Hematopoietic multipotent progenitor cell treated with erythropoietin and hydrocortisone succinate and interleukin-3 and kit ligand, for 15 days (in vitro differentiated cells): ENCODE results near the gene BCAN.

Experiments used
- DNase-seq: peaks from one replicate; pipeline ENCODE4 v3.0.0-alpha.2; 2015; ENCODE audit warnings: low spot score

Gene BCAN

DNA sequence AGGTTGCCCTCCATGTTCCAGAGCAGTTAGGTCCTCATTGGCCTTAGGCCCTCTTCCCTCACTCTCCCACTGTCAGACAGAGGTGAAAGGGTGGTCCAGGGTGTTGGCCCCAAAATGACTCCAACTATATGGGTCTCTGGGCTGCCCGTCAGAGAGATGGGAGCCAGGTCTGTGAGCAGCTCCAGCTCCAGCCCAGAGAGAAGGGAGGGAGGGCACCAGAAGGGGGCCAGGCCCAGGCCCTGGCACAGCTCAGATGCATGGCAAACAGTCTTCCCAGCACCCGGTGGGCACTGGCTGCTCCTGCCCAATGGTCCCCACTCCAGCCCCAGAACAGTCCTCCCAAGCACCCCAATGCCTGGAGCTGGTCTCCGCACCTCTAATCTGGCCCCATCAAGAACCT lies 2.2 kb downstream of the BCAN start:
- DNase-seq, result no peak

GRCh38 chr1:156644640-156645039 lies 2.7 kb downstream of the BCAN start:
- no peak for DNase-seq

DNA sequence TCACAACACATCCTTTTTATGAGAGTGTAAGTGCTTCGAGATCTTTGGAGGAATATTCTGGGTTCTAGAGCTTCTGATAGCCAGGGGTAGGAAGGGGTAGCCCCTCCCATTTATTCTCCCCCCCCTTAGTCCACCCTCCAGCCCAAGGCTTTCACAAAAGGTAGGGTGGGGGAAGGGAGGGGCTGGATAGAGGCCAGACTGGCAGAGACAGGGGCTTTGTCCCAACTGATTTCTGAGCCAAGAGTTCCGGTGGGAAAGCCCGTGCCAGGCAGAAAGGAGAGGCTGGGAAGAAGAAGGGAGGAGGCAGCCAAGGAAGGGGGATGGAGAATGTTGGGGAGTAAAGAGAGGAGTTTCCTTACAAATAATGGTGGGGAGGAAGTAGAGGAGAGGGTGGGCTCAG lies 3.1 kb downstream of the BCAN start:
- DNase-seq, result no peak

DNA sequence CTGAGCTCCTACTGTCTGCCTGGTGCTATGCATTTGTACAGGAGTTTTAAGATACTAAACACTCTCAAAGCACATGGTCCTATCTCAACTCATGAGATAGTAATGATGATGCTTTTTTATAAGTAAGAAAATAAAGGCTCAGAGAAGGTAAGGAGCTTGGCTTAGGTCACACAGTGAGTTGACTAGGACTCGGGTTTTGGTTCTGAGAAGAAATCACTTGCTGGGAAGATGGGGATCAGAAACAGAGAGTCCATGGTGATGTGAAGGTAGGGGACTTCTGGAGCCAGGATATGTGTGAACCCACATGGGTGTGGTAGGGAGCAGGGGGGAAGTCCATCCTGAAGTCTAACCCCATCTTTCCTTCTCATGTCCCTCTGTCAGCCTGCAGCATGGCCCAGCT lies 3.7 kb downstream of the BCAN start:
- DNase-seq, result no peak

GRCh38 chr1:156646738-156647211 lies 4.9 kb downstream of the BCAN start:
- no peak for DNase-seq

DNA sequence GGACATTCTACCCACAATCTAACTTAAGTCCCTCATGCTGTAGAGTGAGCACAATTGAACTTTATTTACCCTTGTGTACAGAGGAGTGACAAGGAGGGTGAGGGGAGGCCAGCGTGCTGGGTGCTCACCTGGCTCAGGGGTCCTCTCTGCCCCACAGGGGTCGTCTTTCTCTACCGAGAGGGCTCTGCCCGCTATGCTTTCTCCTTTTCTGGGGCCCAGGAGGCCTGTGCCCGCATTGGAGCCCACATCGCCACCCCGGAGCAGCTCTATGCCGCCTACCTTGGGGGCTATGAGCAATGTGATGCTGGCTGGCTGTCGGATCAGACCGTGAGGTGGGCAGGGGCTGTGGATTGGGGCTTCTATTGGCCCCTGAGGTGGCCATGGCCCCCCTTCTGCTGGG lies 5.4 kb downstream of the BCAN start:
- no peak for DNase-seq

DNA sequence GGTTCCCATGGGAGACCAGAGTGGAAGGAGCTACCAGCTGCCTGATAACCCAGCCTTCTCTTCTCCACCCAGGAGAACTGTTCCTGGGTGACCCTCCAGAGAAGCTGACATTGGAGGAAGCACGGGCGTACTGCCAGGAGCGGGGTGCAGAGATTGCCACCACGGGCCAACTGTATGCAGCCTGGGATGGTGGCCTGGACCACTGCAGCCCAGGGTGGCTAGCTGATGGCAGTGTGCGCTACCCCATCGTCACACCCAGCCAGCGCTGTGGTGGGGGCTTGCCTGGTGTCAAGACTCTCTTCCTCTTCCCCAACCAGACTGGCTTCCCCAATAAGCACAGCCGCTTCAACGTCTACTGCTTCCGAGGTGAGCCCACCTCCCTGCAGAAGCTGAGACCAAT lies 6.6 kb downstream of the BCAN start:
- no peak for DNase-seq

DNA sequence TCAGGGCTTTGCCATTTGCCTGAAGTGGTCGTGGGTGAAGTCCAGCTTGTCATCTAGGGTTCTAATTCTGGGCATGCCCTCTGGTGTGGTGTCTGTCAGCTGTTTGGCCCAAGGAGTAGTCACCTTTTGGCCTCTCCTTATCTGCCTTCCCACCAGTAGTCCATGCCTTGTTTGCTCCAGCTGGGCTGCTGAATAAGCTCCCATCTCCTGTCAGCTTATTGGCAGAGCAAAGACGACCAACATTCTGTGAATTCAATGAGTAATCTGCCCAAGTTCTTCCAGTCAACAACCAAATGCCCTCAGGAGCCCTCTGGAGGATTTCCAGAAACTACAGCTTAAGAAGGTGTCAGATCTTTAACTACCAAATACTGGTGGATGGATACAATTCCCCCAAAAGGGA lies 7.0 kb downstream of the BCAN start:
- DNase-seq, result no peak

GRCh38 chr1:156652131-156652991 lies 10.4 kb downstream of the BCAN start:
- no peak for DNase-seq

- DNase-seq, result no peak
Observed at GRCh38 chr1:156652992-156653355, 11.1 kb downstream of the BCAN start.

DNA sequence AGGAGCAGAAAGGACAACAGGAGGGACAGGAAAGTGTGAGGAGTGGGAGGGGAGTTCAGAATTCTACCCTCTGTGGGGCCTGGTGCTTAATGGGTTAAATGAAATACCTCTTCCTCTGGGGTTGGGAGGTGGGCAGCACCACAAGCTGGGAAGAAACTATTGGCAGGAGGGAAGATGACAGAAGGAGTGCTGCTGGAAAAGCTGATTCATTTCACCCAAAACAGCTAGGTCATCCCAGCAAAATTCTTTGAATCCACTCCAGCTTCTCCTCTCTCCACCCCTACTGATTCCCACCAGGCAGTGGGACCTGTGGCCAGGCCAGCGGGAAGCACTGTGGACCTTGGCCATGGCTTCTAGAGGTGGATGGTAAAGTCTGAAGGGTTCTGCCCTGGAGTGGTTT lies 12.8 kb downstream of the BCAN start:
- DNase-seq, result no peak

DNA sequence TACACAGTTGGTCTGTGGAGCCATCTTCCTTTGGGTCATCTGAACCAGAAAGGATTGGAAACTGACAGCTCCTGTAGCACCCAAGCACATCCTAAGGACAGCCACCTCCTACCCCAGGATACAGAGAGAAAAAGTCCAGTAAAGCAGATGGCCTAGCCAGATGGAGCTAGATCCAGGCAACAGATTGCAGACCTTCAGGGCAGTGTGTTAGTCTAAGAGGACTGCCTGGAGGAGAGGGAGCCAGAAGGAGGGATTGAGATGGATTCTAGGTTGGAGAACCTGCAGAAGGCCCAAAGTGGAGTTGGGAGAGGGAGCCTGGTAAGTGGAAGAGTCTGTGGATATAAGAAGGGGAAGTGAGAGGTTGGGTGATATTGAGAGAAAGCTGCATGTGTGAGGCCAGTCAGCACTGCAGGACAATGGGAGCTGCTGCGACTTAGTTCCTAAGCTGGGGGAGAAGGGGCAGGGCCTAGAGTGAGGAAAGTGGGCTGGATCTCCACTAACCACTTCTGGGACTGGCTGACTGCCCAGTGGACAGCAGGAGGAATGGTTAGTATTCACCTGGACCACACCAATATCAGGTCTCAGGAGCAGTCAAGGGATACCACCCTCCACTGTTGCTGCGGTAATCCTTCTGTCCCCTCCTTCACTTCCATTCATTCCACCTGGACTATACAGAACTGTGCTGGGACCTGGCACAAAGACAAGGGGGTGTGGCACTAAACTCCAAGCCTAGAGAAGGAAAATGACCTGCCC lies 13.4 kb downstream of the BCAN start:
- no peak for DNase-seq

DNA sequence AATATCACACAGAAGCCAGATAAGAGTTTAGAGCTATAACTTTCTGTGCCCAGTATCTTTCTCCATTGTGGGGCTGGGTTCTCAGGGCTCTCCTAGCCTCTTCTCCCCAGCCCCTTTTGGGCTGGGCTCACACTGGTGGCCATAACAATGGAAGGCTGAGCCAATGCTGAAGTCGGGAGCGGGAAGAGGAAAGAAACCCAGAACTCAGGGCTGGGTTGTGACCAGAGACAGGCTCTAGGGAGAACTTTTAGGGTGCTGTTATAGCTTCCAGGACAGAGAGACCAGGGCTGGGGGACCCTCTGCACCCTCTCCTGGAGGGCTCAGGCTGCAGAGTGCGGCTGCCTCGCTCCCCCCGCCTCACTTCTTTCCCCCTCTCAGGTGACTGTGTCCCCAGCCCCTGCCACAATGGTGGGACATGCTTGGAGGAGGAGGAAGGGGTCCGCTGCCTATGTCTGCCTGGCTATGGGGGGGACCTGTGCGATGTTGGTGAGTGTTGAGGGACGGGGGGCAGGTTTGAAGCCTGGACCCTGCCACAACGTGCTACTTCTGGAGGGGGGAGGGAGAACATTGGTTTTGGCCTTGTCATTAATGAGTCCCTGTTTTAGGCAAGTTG lies 14.1 kb downstream of the BCAN start:
- no peak for DNase-seq

- peak; percentile 76 for DNase-seq
Observed at GRCh38 chr1:156656806-156657740, 15.2 kb downstream of the BCAN start.

GRCh38 chr1:156657741-156658319 lies 15.9 kb downstream of the BCAN start:
- DNase-seq, result no peak

DNA sequence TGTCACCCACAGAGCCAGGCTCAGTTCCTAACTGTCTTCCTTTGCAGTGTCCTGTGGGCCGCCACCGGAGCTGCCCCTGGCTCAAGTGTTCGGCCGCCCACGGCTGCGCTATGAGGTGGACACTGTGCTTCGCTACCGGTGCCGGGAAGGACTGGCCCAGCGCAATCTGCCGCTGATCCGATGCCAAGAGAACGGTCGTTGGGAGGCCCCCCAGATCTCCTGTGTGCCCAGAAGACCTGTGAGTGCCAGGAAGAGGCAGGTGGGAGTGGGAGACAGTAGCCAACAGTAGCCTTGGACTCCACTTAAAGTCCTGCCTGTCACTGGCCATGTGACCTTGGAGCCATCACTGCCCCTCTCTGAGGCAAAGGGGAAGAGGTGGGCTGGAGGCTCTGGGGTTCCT lies 16.6 kb downstream of the BCAN start:
- DNase-seq, result no peak

- DNase-seq, result no peak
Observed at GRCh38 chr1:156658945-156659574, 17.1 kb downstream of the BCAN start.

DNA sequence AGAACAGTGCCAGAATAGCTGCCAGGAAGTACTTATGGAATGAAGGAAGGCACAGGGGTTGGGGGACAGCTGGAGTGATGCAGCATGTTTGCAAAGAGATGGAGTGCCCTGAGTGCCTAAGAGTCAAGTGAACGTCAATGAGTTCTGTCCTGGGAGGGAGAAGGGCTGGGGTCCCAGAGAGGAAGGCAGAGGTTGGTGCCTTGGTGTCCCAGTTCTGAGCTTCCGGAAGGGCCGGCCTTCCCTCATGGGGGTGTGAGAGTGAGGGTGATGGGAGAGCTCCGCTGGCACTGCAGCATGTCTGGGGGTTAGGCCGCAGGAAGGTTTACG lies 17.7 kb downstream of the BCAN start:
- no peak for DNase-seq

DNA sequence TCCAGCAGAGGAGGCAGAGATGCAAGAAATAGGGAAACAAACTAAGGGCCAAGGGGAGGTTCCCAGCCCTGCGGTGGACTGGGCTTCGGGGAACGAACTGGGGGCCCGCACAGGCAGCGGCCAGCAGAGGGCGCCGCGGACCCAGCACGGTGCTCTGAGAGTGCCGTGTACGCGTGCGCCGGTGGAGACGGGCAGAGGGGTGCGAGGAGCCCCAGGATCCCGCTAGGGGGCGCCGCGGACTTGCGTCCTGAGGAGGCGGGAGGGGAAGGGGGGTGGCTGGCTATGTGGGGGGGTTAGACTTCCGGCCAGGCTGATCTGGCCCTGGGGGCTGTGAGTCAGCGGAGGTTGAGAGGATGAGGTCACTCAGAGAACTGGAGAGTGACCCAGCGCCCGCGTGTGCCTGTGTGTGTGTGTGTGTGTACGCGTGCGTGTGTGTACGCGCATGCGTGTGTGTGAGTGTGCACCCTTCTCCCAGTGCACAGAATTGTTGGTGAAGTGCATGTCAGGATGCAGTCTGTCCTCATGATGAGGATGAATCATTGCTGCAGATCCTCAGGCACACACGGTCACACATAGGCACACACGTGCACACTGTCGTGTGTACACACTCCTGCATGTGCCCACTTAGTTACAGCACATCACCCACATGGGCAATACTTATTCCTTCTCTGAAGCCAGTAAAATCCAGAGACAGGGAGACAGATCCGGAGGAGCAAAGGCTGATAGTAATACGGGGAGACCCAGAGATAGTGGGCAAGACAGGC lies 18.3 kb downstream of the BCAN start:
- peak; percentile 92 for DNase-seq

DNA sequence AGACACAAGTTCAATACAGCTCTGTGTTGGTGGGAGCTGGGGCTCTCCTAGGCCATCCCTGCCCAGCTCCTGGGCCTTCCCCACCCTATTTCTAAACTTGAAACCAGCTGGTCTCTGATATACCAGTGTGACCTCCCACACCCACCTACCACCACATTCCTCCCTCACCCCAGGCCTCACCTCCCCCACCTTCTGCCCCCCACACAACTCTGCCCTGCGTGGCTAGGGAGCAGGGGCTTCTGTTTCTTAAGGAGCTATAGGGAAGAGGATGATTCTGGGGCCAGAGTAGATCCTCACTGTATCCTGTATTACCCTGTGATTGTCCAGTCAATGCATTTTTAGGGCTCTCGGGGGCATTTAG lies 18.8 kb downstream of the BCAN start:
- DNase-seq, result no peak
